Stimulated activated memory B cell treated with anti-CD40 and anti-IgM and Interleukin-4, amounts not matched to agents 10 μg/mL and 1 μg/mL and 100 μg/mL, for 72 hours (primary cell): ENCODE results near the gene TRIO.

ENCODE experiments used
- ATAC-seq: fragments of 150-1000 bp; cut with Tn5 transposase; 2 replicates; pipeline ENCODE4 v1.10.0; 2021
- H3K27ac Mint-ChIP-seq: one replicate; pipeline ENCODE4 v1.8.0; 2022; ENCODE audit warnings: mild to moderate bottlenecking, mixed read lengths
- H3K27me3 Mint-ChIP-seq: one replicate; pipeline ENCODE4 v1.8.0; 2022; ENCODE audit warnings: mixed read lengths
- H3K36me3 Mint-ChIP-seq: one replicate; pipeline ENCODE4 v1.8.0; 2022; ENCODE audit warnings: mixed read lengths
- H3K4me1 Mint-ChIP-seq: one replicate; pipeline ENCODE4 v1.8.0; 2022; ENCODE audit warnings: mixed read lengths
- H3K4me3 Mint-ChIP-seq: one replicate; pipeline ENCODE4 v1.8.0; 2022; ENCODE audit warnings: mild to moderate bottlenecking, moderate library complexity, mixed read lengths
- H3K9me3 Mint-ChIP-seq: one replicate; pipeline ENCODE4 v1.8.0; 2022; ENCODE audit warnings: mixed read lengths

Gene TRIO

GRCh38 chr5:14208071-14209021 is 65.2 kb downstream of the TRIO start:
- H3K9me3 Mint-ChIP-seq, result no peaks in the 10 kb centered on the region
- H3K27ac Mint-ChIP-seq, result peak overlapping the region; percentile 92
- peak overlapping the region; percentile 65 for H3K4me3 Mint-ChIP-seq
- H3K27me3 Mint-ChIP-seq, result no peaks in the 10 kb centered on the region
- H3K36me3 Mint-ChIP-seq, result no peaks in the 10 kb centered on the region
- peaks cover 88% of the 10 kb centered on the region for H3K4me1 Mint-ChIP-seq
- peak; percentile 73 for ATAC-seq

GRCh38 chr5:14209222-14209822 is 66.2 kb downstream of the TRIO start:
- ATAC-seq, result no peak
- peaks cover 88% of the 10 kb centered on the region for H3K4me1 Mint-ChIP-seq
- no peaks in the 10 kb centered on the region for H3K36me3 Mint-ChIP-seq
- peak overlapping the region; percentile 92 for H3K27ac Mint-ChIP-seq
- no peaks in the 10 kb centered on the region for H3K27me3 Mint-ChIP-seq
- H3K9me3 Mint-ChIP-seq, result no peaks in the 10 kb centered on the region
- peak overlapping the region; percentile 65 for H3K4me3 Mint-ChIP-seq

- Mint-ChIP-seq H3K4me1 (peaks cover 88% of the 10 kb centered on the region), H3K9me3 (no peaks in the 10 kb centered on the region), H3K27ac (peak overlapping the region; percentile 92), H3K36me3 (no peaks in the 10 kb centered on the region), H3K27me3 (no peaks in the 10 kb centered on the region), H3K4me3 (peak overlapping the region; percentile 65)
- ATAC-seq, result no peak
Observed at GRCh38 chr5:14209836-14210235, 66.7 kb downstream of the TRIO start.

- no peaks in the 10 kb centered on the region for H3K27me3 Mint-ChIP-seq
- H3K9me3 Mint-ChIP-seq, result no peaks in the 10 kb centered on the region
- peaks cover 87% of the 10 kb centered on the region for H3K4me1 Mint-ChIP-seq
- ATAC-seq, result no peak
- H3K36me3 Mint-ChIP-seq, result no peaks in the 10 kb centered on the region
- no peak overlapping the region for H3K4me3 Mint-ChIP-seq
- peak overlapping the region; percentile 92 for H3K27ac Mint-ChIP-seq
Observed at GRCh38 chr5:14210729-14211128, 67.6 kb downstream of the TRIO start.

GRCh38 chr5:14211818-14212803 is 69.0 kb downstream of the TRIO start:
- peak; percentile 86 for ATAC-seq
- peaks cover 91% of the 10 kb centered on the region for H3K4me1 Mint-ChIP-seq
- no peaks in the 10 kb centered on the region for H3K36me3 Mint-ChIP-seq
- peak overlapping the region; percentile 92 for H3K27ac Mint-ChIP-seq
- H3K9me3 Mint-ChIP-seq, result no peaks in the 10 kb centered on the region
- no peaks in the 10 kb centered on the region for H3K27me3 Mint-ChIP-seq
- H3K4me3 Mint-ChIP-seq, result peak overlapping the region; percentile 70

GRCh38 chr5:14212838-14213237 is 69.7 kb downstream of the TRIO start:
- H3K4me3 Mint-ChIP-seq, result peak overlapping the region; percentile 70
- ATAC-seq, result peak; percentile 49
- no peaks in the 10 kb centered on the region for H3K27me3 Mint-ChIP-seq
- no peaks in the 10 kb centered on the region for H3K36me3 Mint-ChIP-seq
- H3K27ac Mint-ChIP-seq, result peak overlapping the region; percentile 92
- no peaks in the 10 kb centered on the region for H3K9me3 Mint-ChIP-seq
- peaks cover 91% of the 10 kb centered on the region for H3K4me1 Mint-ChIP-seq

- no peak for ATAC-seq
- peak overlapping the region; percentile 92 for H3K27ac Mint-ChIP-seq
- H3K4me1 Mint-ChIP-seq, result peaks cover 91% of the 10 kb centered on the region
- no peaks in the 10 kb centered on the region for H3K27me3 Mint-ChIP-seq
- no peaks in the 10 kb centered on the region for H3K36me3 Mint-ChIP-seq
- no peaks in the 10 kb centered on the region for H3K9me3 Mint-ChIP-seq
- peak overlapping the region; percentile 70 for H3K4me3 Mint-ChIP-seq
Observed at GRCh38 chr5:14213253-14213652, 70.1 kb downstream of the TRIO start.

- Mint-ChIP-seq H3K27me3 (no peaks in the 10 kb centered on the region), H3K4me1 (peaks cover 91% of the 10 kb centered on the region), H3K9me3 (no peaks in the 10 kb centered on the region), H3K4me3 (peak overlapping the region; percentile 65), H3K27ac (peak overlapping the region; percentile 92), H3K36me3 (no peaks in the 10 kb centered on the region)
- peak; percentile 1 for ATAC-seq
Observed at GRCh38 chr5:14213813-14214585, 70.9 kb downstream of the TRIO start.

GRCh38 chr5:14215901-14216300 is 72.8 kb downstream of the TRIO start:
- Mint-ChIP-seq H3K4me3 (no peak overlapping the region), H3K36me3 (no peaks in the 10 kb centered on the region), H3K27ac (peak overlapping the region; percentile 92)

GRCh38 chr5:14216372-14216771 is 73.2 kb downstream of the TRIO start:
- no peaks in the 10 kb centered on the region for H3K9me3 Mint-ChIP-seq
- H3K27ac Mint-ChIP-seq, result peak overlapping the region; percentile 92
- no peaks in the 10 kb centered on the region for H3K27me3 Mint-ChIP-seq
- peaks cover 3% of the 10 kb centered on the region for H3K36me3 Mint-ChIP-seq
- peaks cover 93% of the 10 kb centered on the region for H3K4me1 Mint-ChIP-seq
- H3K4me3 Mint-ChIP-seq, result no peak overlapping the region
- no peak for ATAC-seq

More at GRCh38 chr5:14215901-14216300, 72.8 kb downstream of the TRIO start:
- Mint-ChIP-seq H3K9me3 (no peaks in the 10 kb centered on the region), H3K4me1 (peaks cover 91% of the 10 kb centered on the region), H3K27me3 (no peaks in the 10 kb centered on the region)
- ATAC-seq, result no peak

- Mint-ChIP-seq H3K4me3 (no peak overlapping the region), H3K4me1 (peaks cover 93% of the 10 kb centered on the region), H3K9me3 (no peaks in the 10 kb centered on the region), H3K36me3 (peaks cover 6% of the 10 kb centered on the region), H3K27me3 (no peaks in the 10 kb centered on the region), H3K27ac (peak overlapping the region; percentile 92)
- ATAC-seq, result no peak
Observed at GRCh38 chr5:14216902-14217301, 73.8 kb downstream of the TRIO start.

GRCh38 chr5:14217587-14217986 is 74.4 kb downstream of the TRIO start:
- H3K27ac Mint-ChIP-seq, result peak overlapping the region; percentile 79
- H3K4me1 Mint-ChIP-seq, result peaks cover 89% of the 10 kb centered on the region
- no peak for ATAC-seq

GRCh38 chr5:14218011-14218410 is 74.9 kb downstream of the TRIO start:
- peaks cover 89% of the 10 kb centered on the region for H3K4me1 Mint-ChIP-seq
- H3K9me3 Mint-ChIP-seq, result no peaks in the 10 kb centered on the region
- H3K27ac Mint-ChIP-seq, result peak overlapping the region; percentile 79
- no peaks in the 10 kb centered on the region for H3K27me3 Mint-ChIP-seq
- peaks cover 11% of the 10 kb centered on the region for H3K36me3 Mint-ChIP-seq
- H3K4me3 Mint-ChIP-seq, result no peak overlapping the region
- no peak for ATAC-seq

More at GRCh38 chr5:14217587-14217986, 74.4 kb downstream of the TRIO start:
- H3K9me3 Mint-ChIP-seq, result no peaks in the 10 kb centered on the region
- peaks cover 7% of the 10 kb centered on the region for H3K36me3 Mint-ChIP-seq
- H3K4me3 Mint-ChIP-seq, result no peak overlapping the region
- H3K27me3 Mint-ChIP-seq, result no peaks in the 10 kb centered on the region

GRCh38 chr5:14218480-14218879 is 75.3 kb downstream of the TRIO start:
- Mint-ChIP-seq H3K36me3 (peaks cover 14% of the 10 kb centered on the region), H3K4me1 (peaks cover 89% of the 10 kb centered on the region), H3K27me3 (no peaks in the 10 kb centered on the region), H3K27ac (peak overlapping the region; percentile 79), H3K9me3 (no peaks in the 10 kb centered on the region), H3K4me3 (no peak overlapping the region)
- ATAC-seq, result peak; percentile 39
